DMS53 (cell line): Measurements from ENCODE around the gene PGLYRP4.

Experiments
- DNase-seq: peaks from one replicate; lab custom pipeline; 2025; lab: John Stamatoyannopoulos, UW

PGLYRP4 gene

GRCh38 chr1:153348511-153349362, at the start of gene PGLYRP4:
Gene PGLYRP4, minus strand, starts transcription at chr1:153348841. Its CDS starts 909 bp downstream, at chr1:153347932.
- DNase-seq, result no peak

GRCh38 chr1:153397924-153398651, 49.4 kb upstream of the PGLYRP4 start:
- no peak for DNase-seq

GRCh38 chr1:153397051-153397923, 48.6 kb upstream of the PGLYRP4 start:
- DNase-seq, result no peak

GRCh38 chr1:153396461-153396860, 47.8 kb upstream of the PGLYRP4 start:
- DNase-seq, result no peak

- no peak for DNase-seq
These were observed 47.1 kb upstream of the PGLYRP4 start for GRCh38 chr1:153395776-153396175.

- no peak for DNase-seq
These were observed 46.6 kb upstream of the PGLYRP4 start for GRCh38 chr1:153395136-153395685.

GRCh38 chr1:153394391-153394790, 45.8 kb upstream of the PGLYRP4 start:
- DNase-seq, result no peak

GRCh38 chr1:153393926-153394325, 45.3 kb upstream of the PGLYRP4 start:
- DNase-seq, result no peak

- DNase-seq, result no peak
These were observed 44.2 kb upstream of the PGLYRP4 start for GRCh38 chr1:153392822-153393221.

GRCh38 chr1:153392258-153392657, 43.6 kb upstream of the PGLYRP4 start:
- no peak for DNase-seq

GRCh38 chr1:153390938-153391710, 42.5 kb upstream of the PGLYRP4 start, which contains the start of gene S100A8:
Gene S100A8, minus strand, starts transcription at chr1:153391073. Its CDS starts 538 bp downstream, at chr1:153390535.
- DNase-seq, result no peak

- no peak for DNase-seq
These were observed 41.6 kb upstream of the PGLYRP4 start for GRCh38 chr1:153389973-153390879.

GRCh38 chr1:153389401-153389800, 40.8 kb upstream of the PGLYRP4 start:
- no peak for DNase-seq

- no peak for DNase-seq
These were observed 39.1 kb upstream of the PGLYRP4 start for GRCh38 chr1:153387785-153388184.

GRCh38 chr1:153387001-153387400, 38.4 kb upstream of the PGLYRP4 start:
- no peak for DNase-seq

- no peak for DNase-seq
These were observed 37.9 kb upstream of the PGLYRP4 start for GRCh38 chr1:153386500-153386901.

GRCh38 chr1:153384958-153385580, 36.4 kb upstream of the PGLYRP4 start:
- DNase-seq, result no peak

- no peak for DNase-seq
These were observed 32.1 kb upstream of the PGLYRP4 start for GRCh38 chr1:153380711-153381110.

- DNase-seq, result no peak
These were observed 30.9 kb upstream of the PGLYRP4 start for GRCh38 chr1:153379591-153379990.
